Measurements from ENCODE around the gene SGPL1. TPM values are rescaled to one million over a fixed set of nuclear protein-coding genes. Genes with fewer than 3 reads are reported as not detected.

Gene SGPL1
- total RNA-seq, 4 donors from 2014 or later = 58.0 to 120 (median 74.0) TPM

DNA sequence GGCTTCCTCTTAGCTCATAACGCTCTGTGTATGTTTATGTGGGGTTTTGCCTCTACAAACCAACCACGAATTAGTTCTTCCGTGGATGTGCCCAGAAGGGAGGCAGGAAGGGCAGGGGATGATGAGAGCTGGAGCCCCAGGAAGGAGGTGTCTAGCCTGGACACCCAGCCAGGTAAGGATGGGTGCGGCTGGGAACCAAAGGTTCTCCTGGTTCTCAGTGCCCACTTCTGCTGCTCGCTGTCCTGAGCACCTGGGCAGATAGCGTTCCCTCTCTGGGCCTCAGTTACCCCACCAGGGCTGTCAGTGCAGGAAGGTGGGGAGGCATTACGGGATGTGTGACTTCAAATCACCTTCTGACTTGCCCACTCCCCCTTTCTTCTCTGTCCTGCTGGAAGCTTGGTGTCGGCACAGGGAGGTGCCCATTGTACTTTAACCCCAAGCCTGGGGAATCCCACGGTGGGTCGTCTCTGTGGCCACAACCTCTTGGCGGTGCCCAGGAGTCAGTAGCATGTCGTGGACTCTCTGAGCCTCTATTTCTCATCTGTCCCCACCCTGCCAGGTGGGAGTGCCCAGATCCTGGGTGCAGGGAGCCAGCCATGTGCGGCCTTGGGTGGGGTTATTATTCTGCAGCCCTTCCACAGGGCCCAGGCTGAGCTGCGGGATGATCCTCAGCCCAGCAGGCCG, 91.3 kb downstream of the SGPL1 start:
- 74 to 78% methylated on average over 15 of the region's 15 CpGs for WGBS, 2 donors
- no peak overlapping the region for H3K4me3 ChIP-seq (ENCODE audit: low read depth, poor library complexity, severe bottlenecking)
- no peak for TF ChIP-seq POLR2A (IDR thresholded peaks at IDR 0.05)
- TF ChIP-seq CTCF (IDR thresholded peaks at IDR 0.05) = no peak
- no peak for DNase-seq (ENCODE audit: low spot score in 2 of 2)
- intact Hi-C loops (cut with DNase I; ENCODE audit: low total_unique reads) = no loop called here

DNA sequence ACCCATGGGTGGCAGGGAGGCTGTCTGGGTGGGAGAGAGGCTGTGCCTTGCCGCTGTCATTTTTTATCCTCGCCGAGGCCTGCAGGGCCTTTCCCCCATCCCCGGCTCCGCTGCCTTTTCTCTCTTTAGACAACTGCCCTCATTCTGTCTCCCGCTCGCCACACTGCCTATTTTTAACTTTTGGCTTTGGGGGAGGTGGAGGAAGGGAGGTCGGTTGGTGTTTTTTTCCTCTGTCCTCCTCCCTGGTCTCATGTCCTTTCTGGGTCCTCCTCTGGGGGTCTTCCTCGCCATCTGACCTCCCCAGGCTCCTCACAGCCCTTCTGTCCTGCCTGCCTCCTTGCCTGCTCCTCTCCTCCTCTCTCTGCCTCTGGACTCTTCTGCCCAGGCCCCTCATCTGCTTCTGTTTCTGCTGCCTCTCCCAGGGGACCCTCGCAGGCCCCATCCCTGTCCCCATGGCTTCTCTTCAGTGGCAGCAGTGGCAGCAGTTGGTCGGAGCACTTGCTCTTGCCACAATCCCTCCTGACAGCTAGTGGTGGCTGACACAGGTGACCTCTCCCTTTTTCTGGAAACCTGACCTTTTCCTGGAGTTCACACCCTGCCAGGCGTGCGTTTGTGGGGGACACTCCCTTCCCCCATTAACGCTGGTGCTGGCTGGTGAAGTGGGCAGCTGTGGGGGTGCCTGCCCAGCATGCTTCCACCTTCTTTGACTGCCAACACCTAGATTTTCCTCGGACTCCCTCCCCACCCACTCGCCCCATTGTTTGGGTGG, 92.1 kb downstream of the SGPL1 start:
- H3K4me3 ChIP-seq (ENCODE audit: low read depth, poor library complexity, severe bottlenecking) = no peak overlapping the region
- intact Hi-C loops (cut with DNase I; ENCODE audit: low total_unique reads) = no loop called here
- no peak for DNase-seq (ENCODE audit: low spot score in 2 of 2)

DNA sequence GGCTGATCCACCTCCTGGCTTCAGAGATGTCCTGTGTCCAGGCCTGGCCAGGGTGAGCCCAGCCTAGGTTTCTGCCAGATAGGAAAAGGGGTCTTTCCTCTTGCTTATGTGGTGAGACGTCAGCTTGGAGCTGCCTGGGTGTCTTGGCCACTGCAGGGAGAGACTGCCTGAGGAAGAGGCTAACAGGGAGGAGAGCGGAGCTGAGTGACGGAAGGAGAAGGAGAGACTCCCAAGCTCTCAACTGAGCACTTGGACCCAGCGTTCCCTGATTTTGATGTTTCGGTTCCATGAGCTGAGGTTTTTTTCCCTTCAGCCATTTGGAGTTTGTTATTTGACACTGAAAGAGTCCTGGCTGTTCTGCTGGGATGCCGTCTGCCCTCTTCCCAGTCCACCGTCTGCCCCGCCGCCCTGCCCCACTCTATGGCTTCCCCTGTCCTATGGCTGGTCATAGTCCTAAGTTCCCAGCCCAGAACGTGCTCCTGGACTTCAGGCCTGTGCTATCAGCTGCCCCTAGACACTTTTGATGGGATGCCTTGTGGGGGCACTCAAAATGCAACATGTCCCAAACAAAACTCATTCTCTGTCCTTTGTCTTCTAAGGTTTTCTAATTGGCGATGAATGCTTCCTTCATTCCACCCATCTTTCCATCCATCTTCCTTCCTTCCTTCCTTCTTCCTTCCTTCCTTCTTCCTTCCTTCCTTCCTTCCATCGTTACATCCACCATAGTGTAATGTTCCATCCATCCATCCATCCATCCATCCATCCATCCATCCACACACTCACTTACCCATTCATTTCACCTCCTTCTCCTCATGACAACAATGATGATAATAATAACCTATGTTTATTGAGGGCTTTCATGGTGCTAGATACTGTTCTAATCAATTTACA, 92.9 kb downstream of the SGPL1 start:
- TF ChIP-seq POLR2A (IDR thresholded peaks at IDR 0.05) = no peak
- no peak for TF ChIP-seq CTCF (IDR thresholded peaks at IDR 0.05)
- 85 to 86% methylated on average over 12 of the region's 12 CpGs for WGBS, 2 donors
- intact Hi-C loops (cut with DNase I; ENCODE audit: low total_unique reads) = no loop called here

More for the DNA sequence above, 92.1 kb downstream of the SGPL1 start:
- TF ChIP-seq CTCF (IDR thresholded peaks at IDR 0.05) = no peak
- no peak for TF ChIP-seq POLR2A (IDR thresholded peaks at IDR 0.05)
- 76 to 78% methylated on average over 16 of the region's 16 CpGs for WGBS, 2 donors

GRCh38 chr10:70909326-70909935, 93.7 kb downstream of the SGPL1 start:
- WGBS, 2 donors = 84 to 87% methylated on average over 9 of the region's 9 CpGs
- H3K4me3 ChIP-seq (ENCODE audit: low read depth, poor library complexity, severe bottlenecking) = no peak overlapping the region
- no peak for DNase-seq (ENCODE audit: low spot score in 2 of 2)
- TF ChIP-seq CTCF (IDR thresholded peaks at IDR 0.05) (no peak), POLR2A (IDR thresholded peaks at IDR 0.05) (no peak)
- intact Hi-C loops (cut with DNase I; ENCODE audit: low total_unique reads) = no loop called here

More for the DNA sequence above, 92.9 kb downstream of the SGPL1 start:
- no peak overlapping the region for H3K4me3 ChIP-seq (ENCODE audit: low read depth, poor library complexity, severe bottlenecking)
- no peak for DNase-seq (ENCODE audit: low spot score in 2 of 2)
